Astrocyte of the hippocampus (primary cell): Measurements from ENCODE around the gene IMPDH2.
"Not testable (repeated sequence)": the region's sequence is repeated elsewhere in the genome, so short reads cannot be mapped to it uniquely, and the experiment has no call there.

Experiments used
- DNase-seq: peaks from one replicate; pipeline ENCODE4 v3.0.0; 2011; ENCODE audit warnings: low read depth, low spot score

IMPDH2 gene

GRCh38 chr3:49021813-49022687, 7.1 kb downstream of the IMPDH2 start, which contains the start of gene NDUFAF3:
TSS of gene NDUFAF3 (plus strand) at chr3:49022121. CDS start at chr3:49022145, 24 bp downstream.
- DNase-seq, result peak; percentile 98

- DNase-seq, result peak; percentile 99
Observed at GRCh38 chr3:49021213-49021812, 7.9 kb downstream of the IMPDH2 start.

GRCh38 chr3:49020330-49021212, 8.6 kb downstream of the IMPDH2 start:
- DNase-seq, result peak; percentile 41

- no peak for DNase-seq
Observed at GRCh38 chr3:49019941-49020329, 9.3 kb downstream of the IMPDH2 start.

GRCh38 chr3:49018707-49019006, 10.5 kb downstream of the IMPDH2 start:
- no peak for DNase-seq

- peak; percentile 80 for DNase-seq
Observed at GRCh38 chr3:49017971-49018706, 11.1 kb downstream of the IMPDH2 start, which contains the start of gene DALRD3. TSS of gene DALRD3 (minus strand) at chr3:49018580. CDS start at chr3:49018564, 16 bp downstream.

GRCh38 chr3:49017229-49017970, 11.8 kb downstream of the IMPDH2 start:
- DNase-seq, result no peak

GRCh38 chr3:49016414-49017228, 12.6 kb downstream of the IMPDH2 start:
- no peak for DNase-seq

GRCh38 chr3:49015765-49016164, 13.4 kb downstream of the IMPDH2 start:
- no peak for DNase-seq

GRCh38 chr3:49015072-49015471, 14.1 kb downstream of the IMPDH2 start:
- no peak for DNase-seq

- DNase-seq, result peak; percentile 57
Observed at GRCh38 chr3:49013738-49014660, 15.2 kb downstream of the IMPDH2 start.

- no peak for DNase-seq
Observed at GRCh38 chr3:49013113-49013737, 16.0 kb downstream of the IMPDH2 start.

GRCh38 chr3:49012441-49013017, 16.7 kb downstream of the IMPDH2 start:
- DNase-seq, result no peak

- DNase-seq, result no peak
Observed at GRCh38 chr3:49009396-49009795, 19.8 kb downstream of the IMPDH2 start.

GRCh38 chr3:49008627-49009026, 20.6 kb downstream of the IMPDH2 start:
- DNase-seq, result not testable (repeated sequence)

GRCh38 chr3:49007771-49008528, 21.2 kb downstream of the IMPDH2 start:
- DNase-seq, result peak; percentile 94
